A549 (cell line): ENCODE measurements around the gene GPR15LG. TPM values are rescaled to one million over a fixed set of nuclear protein-coding genes. Genes with fewer than 3 reads are reported as not detected.
A peak's percentile ranks its signal among the peaks of the same experiment; 100 is the strongest.
"Not testable (repeated sequence)": the region's sequence is repeated elsewhere in the genome, so short reads cannot be mapped to it uniquely, and the experiment has no call there.

Source experiments
- ATAC-seq, 2 experiments: fragments of 200-7000 bp in 1 of 2; fragments of >200 bp in 1 of 2; cut with Nextera tagmentation in 1 of 2; cut with Tn5 transposase in 1 of 2; 3 replicates each; pipeline versions ENCODE4 v1.8.0 to v1.9.1; 2018 to 2020; ENCODE audit warnings: mild to moderate bottlenecking in 1 of 2, moderate library complexity in 1 of 2
- CTCF ChIA-PET: fragments of 300-600 bp; sonication (Branson Sonifier 250); formaldehyde crosslinking; extraction: SDS; loops from one replicate; lab custom pipeline; 2021; ENCODE audit warnings: antibody characterized with exemption, inconsistent platforms; lab: Yijun Ruan, JAX
- POLR2A ChIA-PET: fragments of 350-600 bp; formaldehyde crosslinking; extraction: SDS; loops from one replicate; lab custom pipeline; 2021; ENCODE audit warnings: antibody characterized with exemption, inconsistent platforms; lab: Yijun Ruan, JAX
- DNase-seq, 2 experiments: peaks; one replicate each; pipeline versions ENCODE4 v3.0.0 to v3.0.0-alpha.2; 2011 to 2016; ENCODE audit warnings: low read depth in 1 of 2, low spot score in 1 of 2
- FAIRE-seq: peaks from 2 replicates; lab custom pipeline; 2011; peaks lifted over from hg19 to GRCh38; lab: Jason Lieb, UNC
- H3K27ac ChIP-seq, 2 experiments: fragments of >200 bp; sonication (Bioruptor Twin); formaldehyde crosslinking; 3 replicates each; pipeline ENCODE4 v1.5.1; 2016 to 2017
- H3K4me1 ChIP-seq: fragments of >200 bp; sonication (Bioruptor Twin); formaldehyde crosslinking; 3 replicates; pipeline ENCODE4 v1.6.1; 2016
- H3K4me2 ChIP-seq: fragments of >200 bp; sonication (Bioruptor Twin); formaldehyde crosslinking; 3 replicates; pipeline ENCODE4 v1.6.1; 2016
- H3K4me3 ChIP-seq: fragments of >200 bp; sonication (Bioruptor Twin); formaldehyde crosslinking; 3 replicates; pipeline ENCODE4 v1.5.1; 2016
- H3K9me3 ChIP-seq: fragments of >200 bp; sonication (Bioruptor Twin); formaldehyde crosslinking; 3 replicates; pipeline ENCODE4 v1.6.1; 2016
- FOSL2 ChIP-seq, 2 experiments: fragments of 450-650 bp in 1 of 2; fragments of >200 bp in 1 of 2; sonication (Bioruptor Twin) in 1 of 2; formaldehyde crosslinking; IDR thresholded peaks; 2 replicates each; pipeline versions ENCODE4 v1.5.0 to v1.6.1; 2016 to 2020; ENCODE audit warnings: mild to moderate bottlenecking in 1 of 2, moderate library complexity in 1 of 2
- HDAC2 ChIP-seq: fragments of 200-600 bp; sonication (generic); IDR thresholded peaks from 2 replicates; pipeline ENCODE4 v1.6.1; 2016
- HEYL ChIP-seq: fragments of 250-450 bp; sonication (Bioruptor Pico); IDR thresholded peaks from 2 replicates; pipeline ENCODE4 v1.8.0; 2021; ENCODE audit warnings: mild to moderate bottlenecking, moderate library complexity
- HOXA7 ChIP-seq: fragments of 250-450 bp; sonication (Bioruptor Pico); IDR thresholded peaks from 2 replicates; pipeline ENCODE4 v1.5.0; 2020; ENCODE audit warnings: mild to moderate bottlenecking, moderate library complexity
- JUNB ChIP-seq: fragments of >200 bp; sonication (Bioruptor Twin); formaldehyde crosslinking; IDR thresholded peaks from 2 replicates; pipeline ENCODE4 v1.6.1; 2016
- POLR2AphosphoS2 ChIP-seq: conservative IDR thresholded peaks from 2 replicates; pipeline ENCODE4 v1.6.1; 2012; ENCODE audit warnings: low read length, improper control_type of control experiment, inconsistent platforms
- RAD21 ChIP-seq, 2 experiments: fragments of >200 bp in 1 of 2; sonication (Bioruptor Twin) in 1 of 2; formaldehyde crosslinking in 1 of 2; IDR thresholded peaks in 1 of 2; conservative IDR thresholded peaks in 1 of 2; 2 replicates in 1 of 2; 3 replicates in 1 of 2; pipeline ENCODE4 v1.6.1; 2012 to 2018; ENCODE audit warnings: inconsistent platforms in 1 of 2
- RARB ChIP-seq: fragments of 250-450 bp; sonication (Bioruptor Pico); IDR thresholded peaks from 2 replicates; pipeline ENCODE4 v1.8.0; 2021; ENCODE audit warnings: mild to moderate bottlenecking, moderate library complexity
- SMC3 ChIP-seq: fragments of >200 bp; sonication (Bioruptor Twin); formaldehyde crosslinking; IDR thresholded peaks from 3 replicates; pipeline ENCODE4 v1.6.1; 2018; ENCODE audit warnings: inconsistent platforms
- ZFP36 ChIP-seq: fragments of 450-650 bp; IDR thresholded peaks from 2 replicates; pipeline ENCODE4 v1.6.1; 2014; ENCODE audit warnings: borderline replicate concordance; ENCODE audit not compliant: partially characterized antibody
- WGBS: methylation state at CpG from one replicate; pipeline ENCODE4 v1.1.6; 2017; ENCODE audit errors: missing lambda C conversion rate; 5-methylcytosine and 5-hydroxymethylcytosine counted together
- polyA plus RNA-seq, 4 experiments: library from polyadenylated mRNA; depleted of rRNA in 3 of 4; stranded (reverse); fragments of >200 nt; fragmentation: RNase III in 1 of 4; extraction: RNeasy Plus Mini Kit Qiagen cat#74134 plus additional on column Dnase treatment in 1 of 4; gene quantifications; 2 replicates in 3 of 4; 3 replicates in 1 of 4; pipeline ENCODE4 v1.2.3, GENCODE V29; 2011 to 2017
- TF ChIP-seq, protein P1 (sequence below): fragments of >200 bp; sonication (Bioruptor Twin); formaldehyde crosslinking; IDR thresholded peaks from 3 replicates; pipeline ENCODE4 v1.5.1; 2016
- TF ChIP-seq, protein P2 (sequence below): fragments of >200 bp; sonication (Bioruptor Twin); formaldehyde crosslinking; IDR thresholded peaks from 2 replicates; pipeline ENCODE4 v1.6.1; 2016
- TF ChIP-seq, protein P3 (sequence below): IDR thresholded peaks from 2 replicates; pipeline ENCODE4 v1.6.1; 2012; ENCODE audit warnings: low read depth, borderline replicate concordance

The GPR15LG gene
- polyA plus RNA-seq, 2 of the 4 experiments (the other 2 are of a cell fraction) = not detected

DNA sequence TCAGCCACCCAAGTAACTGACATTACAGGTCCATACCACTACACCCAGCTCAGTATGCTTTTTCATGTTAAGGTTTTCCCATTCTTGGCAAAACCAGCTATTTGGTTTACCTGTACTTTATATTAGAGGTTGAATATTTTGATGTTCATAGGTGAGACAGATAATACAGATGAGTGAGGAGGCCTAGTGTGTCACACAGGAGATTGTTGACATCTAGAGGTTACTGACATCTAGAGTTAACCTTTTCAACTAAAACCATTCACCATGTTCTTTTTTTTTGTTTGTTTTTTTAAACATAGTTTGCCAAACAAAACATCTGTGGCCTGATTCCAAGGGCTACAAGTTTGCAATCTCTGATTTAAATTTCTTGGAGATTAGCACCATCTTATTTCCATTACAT is 26.3 kb upstream of the GPR15LG start:
- no peak for DNase-seq
- Histone ChIP-seq H3K9me3 (no peaks in the 10 kb centered on the region), H3K4me3 (no peak overlapping the region), H3K4me1 (no peaks in the 10 kb centered on the region; the same call in 2 of the 3 replicates), H3K4me2 (no peak overlapping the region), H3K27ac (no peak overlapping the region)
- no peak for ATAC-seq
- no peak for FAIRE-seq
- ChIA-PET CTCF (interaction anchor here (0.7 to 2.6 kb wide), 12 partner anchors 9 to 390 kb away, joined by 3 to 15 read pairs (median 6); partner anchors contain the start of gene GHITM), POLR2A (interaction anchor here (1.2 to 2.0 kb wide), 2 partner anchors 9 to 10 kb away, joined by 8 to 13 read pairs; partner anchors contain the start of gene GHITM)
- TF ChIP-seq FOSL2 (IDR thresholded peaks at IDR 0.05) (no peak), FOSL2 (CRISPR knock-in tag; IDR thresholded peaks at IDR 0.05) (no peak), ZFP36 (no peak), JUNB (no peak)
- TF ChIP-seq, protein P1, sequence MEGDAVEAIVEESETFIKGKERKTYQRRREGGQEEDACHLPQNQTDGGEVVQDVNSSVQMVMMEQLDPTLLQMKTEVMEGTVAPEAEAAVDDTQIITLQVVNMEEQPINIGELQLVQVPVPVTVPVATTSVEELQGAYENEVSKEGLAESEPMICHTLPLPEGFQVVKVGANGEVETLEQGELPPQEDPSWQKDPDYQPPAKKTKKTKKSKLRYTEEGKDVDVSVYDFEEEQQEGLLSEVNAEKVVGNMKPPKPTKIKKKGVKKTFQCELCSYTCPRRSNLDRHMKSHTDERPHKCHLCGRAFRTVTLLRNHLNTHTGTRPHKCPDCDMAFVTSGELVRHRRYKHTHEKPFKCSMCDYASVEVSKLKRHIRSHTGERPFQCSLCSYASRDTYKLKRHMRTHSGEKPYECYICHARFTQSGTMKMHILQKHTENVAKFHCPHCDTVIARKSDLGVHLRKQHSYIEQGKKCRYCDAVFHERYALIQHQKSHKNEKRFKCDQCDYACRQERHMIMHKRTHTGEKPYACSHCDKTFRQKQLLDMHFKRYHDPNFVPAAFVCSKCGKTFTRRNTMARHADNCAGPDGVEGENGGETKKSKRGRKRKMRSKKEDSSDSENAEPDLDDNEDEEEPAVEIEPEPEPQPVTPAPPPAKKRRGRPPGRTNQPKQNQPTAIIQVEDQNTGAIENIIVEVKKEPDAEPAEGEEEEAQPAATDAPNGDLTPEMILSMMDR = no peak

DNA sequence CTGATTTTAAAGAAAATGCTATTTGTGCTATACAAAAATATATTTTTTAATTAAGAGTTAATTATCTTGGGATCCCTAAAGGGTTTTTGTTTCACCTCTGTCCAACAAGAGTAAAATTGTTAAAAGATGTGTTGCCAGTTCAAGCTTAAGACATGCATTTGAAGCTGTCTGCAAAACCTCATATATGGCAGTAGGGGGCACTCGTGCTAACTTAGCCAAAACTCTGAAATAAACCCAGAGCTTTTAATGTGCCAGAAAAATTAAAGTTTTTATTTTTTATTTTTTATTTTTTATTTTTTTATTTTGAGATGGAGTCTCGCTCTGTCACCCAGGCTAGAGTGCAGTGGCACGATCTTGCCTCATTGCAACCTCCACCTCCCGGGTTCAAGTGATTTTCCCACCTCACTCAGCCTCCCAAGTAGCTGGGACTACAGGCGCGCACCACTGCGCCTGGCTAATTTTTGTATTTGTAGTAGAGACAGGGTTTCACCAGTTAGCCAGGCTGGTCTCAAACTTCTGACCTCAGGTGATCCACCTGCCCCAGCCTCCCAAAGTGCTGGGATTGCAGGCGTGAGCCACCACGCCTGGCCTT is 25.5 kb upstream of the GPR15LG start:
- WGBS = 78% methylated on average over 9 of the region's 9 CpGs
- DNase-seq = peak; percentile 31 to 62
- H3K9me3 ChIP-seq, H3K4me1 ChIP-seq, H3K4me3 ChIP-seq, H3K27ac ChIP-seq, FAIRE-seq, H3K4me2 ChIP-seq: not testable (repeated sequence)
- CTCF ChIA-PET = interaction anchor here (0.7 to 2.6 kb wide), 16 partner anchors 8 to 389 kb away, joined by 3 to 15 read pairs (median 4); partner anchors contain the start of gene GHITM
- POLR2A ChIA-PET = interaction anchor here (1.2 to 2.0 kb wide), 2 partner anchors 9 kb away, joined by 8 to 13 read pairs; partner anchors contain the start of gene GHITM
- ATAC-seq = peak in 1 of 2 experiments; percentile 61; a peak in 2 of 6 replicates
- peak; percentile 34 to 42; a peak in 2 of 5 replicates for TF ChIP-seq RAD21 (conservative IDR thresholded peaks at IDR 0.05 in 1 of 2, IDR thresholded peaks at IDR 0.05 in 1 of 2)
- TF ChIP-seq, protein P1 = peak; percentile 66
- TF ChIP-seq SMC3 = peak; percentile 38; the same call in 2 of the 3 replicates

DNA sequence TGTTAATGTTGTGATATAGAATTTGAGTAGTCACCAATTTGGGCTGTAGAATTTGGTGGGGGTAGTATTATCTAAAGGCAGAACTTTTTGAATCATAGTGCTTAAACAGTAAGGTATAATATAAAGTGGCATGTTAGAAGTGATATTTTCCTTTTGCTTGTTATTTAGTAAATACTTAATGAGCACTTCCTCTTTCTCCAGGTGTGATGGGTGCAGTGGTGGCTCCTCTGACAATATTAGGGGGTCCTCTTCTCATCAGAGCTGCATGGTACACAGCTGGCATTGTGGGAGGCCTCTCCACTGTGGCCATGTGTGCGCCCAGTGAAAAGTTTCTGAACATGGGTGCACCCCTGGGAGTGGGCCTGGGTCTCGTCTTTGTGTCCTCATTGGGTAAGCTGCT is 23.7 kb upstream of the GPR15LG start:
- Histone ChIP-seq H3K9me3 (no peaks in the 10 kb centered on the region), H3K27ac (no peak overlapping the region)
- no peak for TF ChIP-seq ZFP36
- TF ChIP-seq HEYL (CRISPR knock-in tag) = no peak
- TF ChIP-seq, protein P2, sequence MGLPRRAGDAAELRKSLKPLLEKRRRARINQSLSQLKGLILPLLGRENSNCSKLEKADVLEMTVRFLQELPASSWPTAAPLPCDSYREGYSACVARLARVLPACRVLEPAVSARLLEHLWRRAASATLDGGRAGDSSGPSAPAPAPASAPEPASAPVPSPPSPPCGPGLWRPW = no peak
- TF ChIP-seq POLR2AphosphoS2 = no peak
- TF ChIP-seq HDAC2 = no peak
- TF ChIP-seq RAD21 (conservative IDR thresholded peaks at IDR 0.05 in 1 of 2, IDR thresholded peaks at IDR 0.05 in 1 of 2) = no peak
- TF ChIP-seq, protein P3, sequence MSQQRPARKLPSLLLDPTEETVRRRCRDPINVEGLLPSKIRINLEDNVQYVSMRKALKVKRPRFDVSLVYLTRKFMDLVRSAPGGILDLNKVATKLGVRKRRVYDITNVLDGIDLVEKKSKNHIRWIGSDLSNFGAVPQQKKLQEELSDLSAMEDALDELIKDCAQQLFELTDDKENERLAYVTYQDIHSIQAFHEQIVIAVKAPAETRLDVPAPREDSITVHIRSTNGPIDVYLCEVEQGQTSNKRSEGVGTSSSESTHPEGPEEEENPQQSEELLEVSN = no peak
- TF ChIP-seq HOXA7 (CRISPR knock-in tag) = no peak
- no peak for TF ChIP-seq RARB (CRISPR knock-in tag)
- TF ChIP-seq, all 56 proteins: peak for 0
- DNase-seq = no peak
- 95% methylated on average over 2 of the region's 2 CpGs for WGBS
- Histone ChIP-seq H3K4me2 (no peak overlapping the region), H3K4me1 (no peaks in the 10 kb centered on the region), H3K4me3 (no peak overlapping the region)
- ChIA-PET CTCF (interaction anchor here (0.7 to 2.6 kb wide), 3 partner anchors 9 to 56 kb away, joined by 3 to 11 read pairs (median 6); no protein-coding TSS in a partner anchor), POLR2A (interaction anchor here (1.0 kb wide), 1 partner anchor 11 kb away, joined by 4 read pairs; no protein-coding TSS in a partner anchor)
- ATAC-seq = no peak
- FAIRE-seq = no peak
